ENCODE data around the gene CMTM3.

GRCh38 chr16:66591018-66591417 is 13.5 kb upstream of the CMTM3 start:
- TF ChIP-seq EZH2 (IDR thresholded peaks at IDR 0.05; ENCODE audit: insufficient read depth, poor library complexity, severe bottlenecking) (no peak), EZH2phosphoT487 (IDR thresholded peaks at IDR 0.05; ENCODE audit: insufficient read depth, low read depth) (no peak)

All from GM23248 (cell line).